HL-60 (cell line): Measurements from ENCODE around the gene NR4A3.

Experiments used
- CTCF ChIP-seq: IDR thresholded peaks from one replicate; pipeline ENCODE4 v1.5.1; 2011; ENCODE audit warnings: low read length, control low read depth, inconsistent platforms; ENCODE audit not compliant: insufficient read depth
- POLR2AphosphoS5 ChIP-seq: IDR thresholded peaks from 2 replicates; pipeline ENCODE4 v1.6.1; 2012; ENCODE audit warnings: low read depth
- REST ChIP-seq: IDR thresholded peaks from 2 replicates; pipeline ENCODE4 v1.6.1; 2012; ENCODE audit warnings: low read depth; ENCODE audit not compliant: insufficient replicate concordance
- SPI1 ChIP-seq: IDR thresholded peaks from 2 replicates; pipeline ENCODE4 v1.6.1; 2012; ENCODE audit warnings: low read depth, mild to moderate bottlenecking, borderline replicate concordance

- no peak for TF ChIP-seq CTCF
- TF ChIP-seq POLR2AphosphoS5: no peak
- TF ChIP-seq REST: no peak
- TF ChIP-seq SPI1: no peak
These were observed 74.4 kb downstream of the NR4A3 start for GRCh38 chr9:99896119-99896518.
